Erythroblast (primary cell): Measurements from ENCODE around the gene APAF1.
A peak's percentile ranks its signal among the peaks of the same experiment; 100 is the strongest.

ENCODE experiments used
- DNase-seq, 2 experiments: peaks; one replicate each; lab custom pipeline; 2025; lab: John Stamatoyannopoulos, UW
- GATA1 ChIP-seq: IDR thresholded peaks from 2 replicates; pipeline ENCODE4 v1.6.1; 2011; ENCODE audit warnings: low read depth, mild to moderate bottlenecking, control low read depth, low read length, moderate library complexity
- POLR2A ChIP-seq: IDR thresholded peaks from 2 replicates; pipeline ENCODE4 v1.6.1; 2011; ENCODE audit warnings: mild to moderate bottlenecking, low read length

The APAF1 gene

DNA sequence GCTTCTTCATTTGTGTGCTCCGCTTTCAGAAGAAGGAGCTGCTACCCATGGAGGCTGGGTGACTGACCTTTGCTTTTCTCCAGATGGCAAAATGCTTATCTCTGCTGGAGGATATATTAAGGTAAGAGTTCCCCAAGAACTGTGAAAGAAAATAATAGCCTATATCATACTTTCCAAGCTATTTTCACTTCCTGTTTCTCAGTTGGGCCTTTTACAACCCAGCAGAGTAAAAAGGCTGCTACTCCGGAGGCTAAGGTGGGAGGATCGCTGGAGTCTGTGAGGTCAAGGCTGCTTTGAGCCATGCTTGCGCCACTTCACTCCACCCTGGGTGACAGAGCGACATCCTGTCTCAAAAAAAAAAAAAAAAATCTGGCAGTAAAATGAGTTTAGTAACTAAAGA lies 82.1 kb downstream of the APAF1 start:
- TF ChIP-seq GATA1, result no peak
- no peak for TF ChIP-seq POLR2A
- DNase-seq, result no peak

DNA sequence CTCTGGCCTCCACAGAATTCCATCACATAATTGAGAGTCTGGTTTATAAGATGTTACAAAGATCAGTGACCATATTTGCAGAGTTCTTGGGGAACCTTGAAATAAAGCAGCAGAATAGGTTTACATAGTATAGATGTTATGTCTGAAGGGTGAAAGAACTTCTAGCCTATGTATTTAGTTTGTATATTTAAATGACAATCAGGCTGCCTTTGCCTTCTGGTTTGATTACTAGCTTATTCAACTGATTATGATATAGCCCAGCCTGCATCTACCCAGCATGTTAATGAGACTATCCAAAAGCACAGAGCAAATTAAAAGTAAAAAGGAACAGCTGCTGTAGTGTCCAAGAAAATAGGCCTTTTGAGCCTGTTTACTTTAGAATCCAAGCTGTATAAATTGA lies 85.3 kb downstream of the APAF1 start:
- DNase-seq, result no peak
- no peak for TF ChIP-seq GATA1
- TF ChIP-seq POLR2A, result no peak

DNA sequence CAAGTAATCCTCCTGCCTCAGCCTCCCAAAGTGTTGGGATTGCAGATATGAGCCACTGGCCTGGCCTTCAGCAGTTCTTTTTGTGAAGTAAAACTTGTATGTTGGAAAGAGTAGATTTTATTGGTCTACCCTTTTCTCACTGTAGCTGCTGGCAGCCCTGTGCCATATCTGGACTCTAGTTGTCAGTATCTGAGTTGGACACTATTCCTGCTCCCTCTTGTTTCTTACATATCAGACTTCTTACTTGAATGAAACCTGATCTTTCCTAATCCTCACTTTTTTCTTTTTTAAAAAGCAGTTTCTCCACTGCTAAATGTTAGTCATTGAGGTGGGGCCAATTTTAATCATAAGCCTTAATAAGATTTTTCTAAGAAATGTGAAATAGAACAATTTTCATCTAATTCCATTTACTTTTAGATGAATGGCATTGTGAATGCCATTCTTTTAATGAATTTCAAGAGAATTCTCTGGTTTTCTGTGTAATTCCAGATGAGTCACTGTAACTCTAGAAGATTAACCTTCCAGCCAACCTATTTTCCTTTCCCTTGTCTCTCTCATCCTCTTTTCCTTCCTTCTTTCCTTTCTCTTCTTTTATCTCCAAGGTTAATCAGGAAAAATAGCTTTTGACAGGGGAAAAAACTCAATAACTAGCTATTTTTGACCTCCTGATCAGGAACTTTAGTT lies 88.7 kb downstream of the APAF1 start:
- TF ChIP-seq POLR2A (no peak), GATA1 (no peak)
- DNase-seq, result no peak

DNA sequence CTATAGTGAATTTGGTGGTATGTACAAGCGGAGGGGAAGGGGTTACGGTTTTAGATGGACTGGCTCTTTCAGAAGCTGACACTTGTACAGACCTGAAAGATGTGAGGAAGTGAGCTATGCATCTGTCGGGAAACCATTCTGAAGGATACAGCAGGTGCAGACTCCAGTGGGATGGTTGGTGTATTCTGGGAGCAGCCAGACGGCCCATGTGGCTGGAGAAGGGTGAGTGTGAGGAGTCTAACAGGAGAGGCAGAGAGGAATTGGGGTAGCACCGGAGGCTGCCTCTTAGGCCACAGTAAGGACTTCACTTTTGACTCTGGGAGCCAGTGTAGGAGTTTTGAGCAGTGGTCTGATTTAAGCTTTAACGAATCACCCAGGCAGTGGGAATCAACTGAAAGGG lies 90.7 kb downstream of the APAF1 start:
- TF ChIP-seq GATA1, result no peak
- no peak for TF ChIP-seq POLR2A
- no peak for DNase-seq

DNA sequence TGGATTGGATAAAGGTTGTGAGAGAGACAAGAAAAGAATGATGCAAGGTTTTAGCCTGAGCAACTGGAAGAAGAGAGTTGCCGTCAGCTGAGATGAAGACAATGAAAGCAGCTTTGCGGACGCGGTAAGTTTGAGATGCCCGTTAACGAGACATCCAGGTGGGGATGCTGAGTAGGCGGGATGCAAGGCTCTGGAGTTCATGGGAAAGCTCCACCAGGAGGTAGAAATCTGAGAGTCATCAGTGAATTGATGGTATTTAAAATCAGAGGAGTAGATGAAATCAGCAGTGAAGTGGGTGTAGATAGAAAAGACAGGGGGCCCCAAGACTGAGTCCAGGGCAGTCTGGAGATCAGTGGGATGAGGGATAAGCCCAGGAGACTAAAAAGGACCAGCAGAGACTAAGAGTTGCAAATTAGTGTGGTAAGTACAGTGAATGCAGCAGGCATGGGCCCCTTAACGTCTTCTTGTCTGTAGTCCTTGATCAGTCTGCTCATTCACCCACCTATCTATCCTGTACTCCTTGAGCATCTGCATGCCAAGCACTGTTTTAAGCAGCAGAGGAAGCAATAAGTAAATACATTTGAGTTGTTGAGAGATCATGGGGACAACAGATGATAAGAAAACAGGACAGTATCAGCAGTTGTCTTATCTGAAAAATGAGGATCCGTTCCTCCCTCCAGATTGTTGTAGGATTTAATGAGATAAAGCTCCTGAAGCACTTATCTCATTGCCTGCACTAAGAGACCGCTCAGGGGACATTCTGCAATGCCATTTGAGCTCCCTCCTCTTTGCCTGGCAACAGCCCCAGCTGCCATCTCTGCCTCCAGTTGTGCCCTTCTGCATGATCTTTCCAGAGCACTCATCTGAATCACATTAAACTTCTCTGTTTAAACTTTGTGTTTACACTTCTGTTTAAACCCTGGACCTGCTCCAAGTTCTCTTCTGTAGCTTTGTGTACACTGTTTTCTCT lies 91.5 kb downstream of the APAF1 start:
- no peak for TF ChIP-seq POLR2A
- TF ChIP-seq GATA1, result no peak
- DNase-seq, result peak; percentile 18 to 71

DNA sequence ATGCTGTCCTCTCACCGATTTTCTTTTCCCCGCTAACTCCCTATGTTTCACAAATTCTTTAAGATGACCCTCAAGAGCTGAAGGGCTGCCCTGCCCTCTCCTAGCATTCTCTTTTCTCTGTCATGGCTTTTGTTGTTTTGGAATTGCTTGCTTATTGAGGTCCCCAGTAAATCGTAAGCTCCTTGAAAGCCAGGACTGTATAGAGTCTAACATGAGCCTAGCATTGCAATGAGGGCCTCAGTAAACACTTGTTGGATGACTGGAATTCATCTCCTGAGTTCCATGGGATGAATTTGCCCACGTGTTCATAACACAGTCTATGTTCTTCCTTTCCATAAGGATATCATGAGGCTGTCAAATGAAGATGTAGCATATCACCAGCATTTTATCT lies 92.2 kb downstream of the APAF1 start:
- TF ChIP-seq POLR2A, result no peak
- TF ChIP-seq GATA1, result no peak
- no peak for DNase-seq

DNA sequence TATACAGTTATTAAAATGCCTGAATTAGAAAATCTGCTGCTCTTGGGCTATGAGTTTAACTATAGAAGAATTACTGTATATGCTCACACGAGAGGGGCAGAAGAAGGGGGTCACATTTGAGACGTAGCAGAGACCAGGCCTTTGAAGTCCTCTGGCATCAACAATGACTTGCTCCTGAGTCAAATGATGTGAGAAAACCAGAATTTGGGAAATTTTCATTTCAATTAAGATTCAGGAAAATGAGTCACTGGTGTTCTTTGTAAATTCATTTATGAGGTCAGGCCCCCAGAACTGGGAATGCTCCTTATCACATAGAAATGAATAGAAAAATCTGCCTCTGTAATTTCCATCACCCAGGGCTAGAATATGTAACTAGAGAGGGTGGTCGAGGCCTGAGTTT lies 92.9 kb downstream of the APAF1 start:
- DNase-seq, result no peak
- no peak for TF ChIP-seq GATA1
- no peak for TF ChIP-seq POLR2A

DNA sequence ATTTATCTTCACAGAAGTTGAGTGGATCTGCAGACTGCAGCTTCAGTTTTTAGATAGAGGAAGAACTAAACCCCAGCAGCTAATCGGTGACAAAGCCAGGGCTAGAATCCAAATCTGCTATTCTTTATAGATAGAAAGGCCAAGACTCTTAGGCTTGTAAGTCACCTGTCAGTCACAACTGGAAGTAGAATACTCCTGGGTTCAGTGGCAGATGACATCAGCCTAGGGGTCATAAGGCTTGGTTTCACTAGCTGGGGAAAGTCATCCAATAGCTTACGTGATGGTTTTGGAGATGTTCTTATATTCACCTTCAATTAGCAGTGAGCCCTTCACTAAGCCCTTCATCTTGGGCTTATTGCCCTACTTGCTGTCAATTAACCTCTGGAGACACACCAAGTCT lies 93.4 kb downstream of the APAF1 start:
- no peak for DNase-seq
- TF ChIP-seq POLR2A, result no peak
- no peak for TF ChIP-seq GATA1

DNA sequence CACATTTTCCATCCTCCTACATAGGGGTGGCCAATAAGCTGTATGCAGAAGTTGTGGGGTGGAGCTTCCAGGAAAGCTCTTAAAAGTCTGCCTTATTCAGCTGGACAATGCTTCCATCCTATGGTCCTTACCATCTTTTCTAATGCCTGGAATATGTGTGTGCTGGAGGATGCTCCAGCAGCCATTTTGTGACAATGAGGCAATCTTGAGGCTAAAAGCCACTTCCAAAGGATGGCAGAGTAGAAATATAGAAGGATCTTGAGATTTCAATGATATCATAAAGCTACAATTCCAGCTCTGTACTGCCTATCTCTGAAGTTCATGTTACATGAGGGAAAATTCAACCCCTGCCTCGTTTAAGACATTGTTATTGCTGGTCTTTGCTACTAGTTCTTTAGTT lies 95.7 kb downstream of the APAF1 start:
- TF ChIP-seq POLR2A, result no peak
- TF ChIP-seq GATA1, result no peak
- no peak for DNase-seq

DNA sequence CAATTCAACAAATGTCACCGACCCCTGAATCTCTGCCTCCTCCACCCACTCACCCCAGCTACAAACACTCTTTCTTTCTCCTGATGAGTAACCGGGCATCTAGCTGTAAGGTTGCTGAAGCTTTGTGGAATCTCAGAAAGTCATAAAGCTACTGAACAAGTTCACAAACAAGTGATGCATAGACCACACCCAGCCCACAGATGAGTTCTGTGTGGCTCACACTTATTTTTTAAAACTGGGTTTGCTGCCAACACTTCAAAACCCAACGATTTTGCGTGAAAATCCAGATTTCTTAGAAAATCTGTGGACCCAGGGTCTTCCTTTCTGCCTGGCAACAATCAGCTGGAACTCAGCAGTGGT lies 96.1 kb downstream of the APAF1 start:
- TF ChIP-seq POLR2A, result no peak
- TF ChIP-seq GATA1, result no peak
- no peak for DNase-seq

DNA sequence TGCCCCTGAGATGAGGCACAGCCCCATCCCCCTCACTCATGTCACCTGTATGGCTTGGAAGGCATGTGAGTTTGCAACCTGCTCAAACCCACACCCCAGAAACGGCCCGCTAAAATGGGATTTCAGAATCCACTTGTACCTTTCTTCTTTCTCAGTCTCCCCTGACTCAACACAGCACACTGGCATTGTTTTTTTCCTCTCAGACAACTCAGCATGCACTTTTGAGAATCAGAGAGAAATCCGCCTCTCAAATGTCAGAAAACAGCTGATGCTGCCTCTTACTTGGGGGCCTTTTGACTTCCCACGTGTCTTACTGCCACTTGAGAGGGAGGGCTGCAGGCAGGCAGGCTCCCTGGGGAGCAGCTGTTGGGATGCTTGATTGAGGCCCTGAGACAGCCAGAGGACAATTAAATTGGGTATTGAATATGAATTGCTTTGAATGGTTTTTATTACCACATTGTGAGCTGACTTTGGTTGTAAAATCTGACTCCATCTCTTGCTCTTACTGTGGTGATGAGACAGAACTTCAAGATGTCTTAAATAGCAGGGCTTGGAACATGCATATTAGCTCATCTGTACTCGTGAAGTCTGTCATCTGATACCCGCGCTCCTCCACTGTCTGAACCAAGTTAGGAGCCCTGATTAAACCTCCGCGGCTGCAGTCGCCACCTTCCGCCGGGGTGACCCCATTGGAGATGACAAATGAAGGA lies 96.6 kb downstream of the APAF1 start:
- no peak for DNase-seq
- TF ChIP-seq POLR2A, result no peak
- TF ChIP-seq GATA1, result no peak

DNA sequence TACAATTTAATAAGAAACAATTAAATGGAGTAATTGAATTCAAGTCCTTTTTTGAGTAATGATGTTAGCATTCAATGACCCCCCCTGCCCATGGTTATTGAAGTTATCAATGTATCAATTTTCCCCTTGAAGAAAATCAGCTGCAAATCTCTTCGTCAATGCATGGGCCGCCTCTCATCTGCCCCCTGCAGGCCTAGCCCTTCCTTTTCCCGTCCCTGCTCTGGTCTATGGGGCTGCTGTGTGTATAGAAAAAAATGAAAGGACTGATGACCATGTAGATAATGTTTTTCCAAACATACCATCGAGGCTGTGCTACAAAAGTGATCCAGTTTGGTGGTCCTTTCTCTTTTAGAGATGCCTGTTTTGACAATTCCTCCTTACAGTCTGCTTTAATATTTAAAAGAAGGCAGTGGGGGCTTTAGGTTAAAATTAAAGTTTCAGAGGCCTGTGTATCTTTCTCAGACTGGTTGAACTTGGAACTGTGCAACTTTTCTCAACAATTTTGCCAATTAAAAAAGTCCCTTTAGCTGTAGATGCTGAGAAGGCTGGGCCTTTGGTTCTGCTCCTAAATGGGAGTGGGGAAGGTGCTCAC lies 98.4 kb downstream of the APAF1 start:
- no peak for TF ChIP-seq GATA1
- TF ChIP-seq POLR2A, result no peak
- peak; percentile 37 to 45 for DNase-seq

DNA sequence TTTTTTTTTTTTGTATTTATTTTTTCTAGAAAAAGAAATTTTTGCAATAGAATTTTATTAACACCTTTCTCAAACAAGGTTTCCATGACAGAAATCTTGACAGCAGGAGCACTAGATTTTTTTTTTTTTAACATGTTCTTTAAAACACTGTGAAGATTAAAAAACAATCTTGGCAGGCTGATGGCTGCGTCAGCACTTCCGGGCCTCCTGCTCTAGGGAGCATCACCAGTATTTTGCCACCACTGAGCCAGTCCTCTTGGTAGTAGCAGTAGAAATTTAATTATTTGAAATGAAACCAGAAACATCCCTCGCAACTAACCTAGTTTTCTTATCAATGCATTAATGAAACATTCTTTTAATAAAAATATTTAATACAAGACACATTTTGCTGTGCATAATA lies 99.6 kb downstream of the APAF1 start:
- TF ChIP-seq POLR2A (no peak), GATA1 (no peak)
- no peak for DNase-seq
